Adipocyte (in vitro differentiated cells): ENCODE data around the gene ORMDL3.
A peak's percentile ranks its signal among the peaks of the same experiment; 100 is the strongest.
"Not testable (repeated sequence)": the region's sequence is repeated elsewhere in the genome, so short reads cannot be mapped to it uniquely, and the experiment has no call there.

Experiments used
- DNase-seq: peaks from one replicate; pipeline ENCODE4 v3.0.0-alpha.2; 2015; ENCODE audit warnings: low read depth
- H3K27me3 ChIP-seq: replicated peaks from 2 replicates; pipeline ENCODE4 v1.7.0; 2013; ENCODE audit warnings: mild to moderate bottlenecking, low read length, moderate library complexity; ENCODE audit not compliant: control insufficient read depth, insufficient read depth
- H3K36me3 ChIP-seq: 2 replicates; pipeline ENCODE4 v1.7.0; 2013; ENCODE audit warnings: low read length, mild to moderate bottlenecking, moderate library complexity; ENCODE audit not compliant: control insufficient read depth, insufficient read depth, severe bottlenecking
- H3K4me1 ChIP-seq: 2 replicates; pipeline ENCODE4 v1.7.0; 2013; ENCODE audit warnings: mild to moderate bottlenecking, low read length, moderate library complexity; ENCODE audit not compliant: control insufficient read depth, insufficient read depth
- H3K4me3 ChIP-seq: 2 replicates; pipeline ENCODE4 v1.7.0; 2013; ENCODE audit warnings: mild to moderate bottlenecking, low read length, moderate library complexity
- H3K9ac ChIP-seq: 2 replicates; pipeline ENCODE4 v1.7.0; 2013; ENCODE audit warnings: mild to moderate bottlenecking, low read length, moderate library complexity
- H3K9me3 ChIP-seq: 2 replicates; pipeline ENCODE4 v1.7.0; 2013; ENCODE audit warnings: mild to moderate bottlenecking, low read length, moderate library complexity; ENCODE audit not compliant: control insufficient read depth

Gene ORMDL3

GRCh38 chr17:39922006-39922405 is 5.4 kb downstream of the ORMDL3 start:
- peaks cover 42% of the 10 kb centered on the region for H3K4me1 ChIP-seq
- peaks cover 47% of the 10 kb centered on the region for H3K36me3 ChIP-seq
- no peak overlapping the region for H3K4me3 ChIP-seq
- no peak for DNase-seq
- peak overlapping the region; percentile 3 for H3K9ac ChIP-seq
- H3K9me3 ChIP-seq: no peaks in the 10 kb centered on the region
- H3K27me3 ChIP-seq: no peaks in the 10 kb centered on the region

GRCh38 chr17:39921323-39921722 is 6.1 kb downstream of the ORMDL3 start:
- peaks cover 52% of the 10 kb centered on the region for H3K36me3 ChIP-seq
- H3K27me3 ChIP-seq: no peaks in the 10 kb centered on the region
- H3K9ac ChIP-seq: no peak overlapping the region
- H3K4me1 ChIP-seq: peaks cover 44% of the 10 kb centered on the region
- no peak for DNase-seq
- no peak overlapping the region for H3K4me3 ChIP-seq
- H3K9me3 ChIP-seq: no peaks in the 10 kb centered on the region

- H3K4me1 ChIP-seq: peaks cover 45% of the 10 kb centered on the region
- no peak overlapping the region for H3K4me3 ChIP-seq
- no peaks in the 10 kb centered on the region for H3K9me3 ChIP-seq
- DNase-seq: no peak
- H3K36me3 ChIP-seq: peaks cover 52% of the 10 kb centered on the region
- H3K9ac ChIP-seq: no peak overlapping the region
- H3K27me3 ChIP-seq: no peaks in the 10 kb centered on the region
Observed at GRCh38 chr17:39920218-39921210, 6.9 kb downstream of the ORMDL3 start.

GRCh38 chr17:39919087-39919683 is 8.2 kb downstream of the ORMDL3 start:
- DNase-seq: no peak
- Histone ChIP-seq H3K4me1 (peaks cover 37% of the 10 kb centered on the region), H3K27me3 (no peaks in the 10 kb centered on the region), H3K4me3 (no peak overlapping the region), H3K36me3 (peaks cover 53% of the 10 kb centered on the region), H3K9ac (no peak overlapping the region), H3K9me3 (no peaks in the 10 kb centered on the region)

GRCh38 chr17:39916918-39917317 is 10.5 kb downstream of the ORMDL3 start:
- Histone ChIP-seq H3K4me3 (no peak overlapping the region), H3K9me3 (no peaks in the 10 kb centered on the region), H3K27me3 (no peaks in the 10 kb centered on the region), H3K9ac (no peak overlapping the region), H3K36me3 (peaks cover 37% of the 10 kb centered on the region), H3K4me1 (peaks cover 22% of the 10 kb centered on the region)
- no peak for DNase-seq

GRCh38 chr17:39915559-39915958 is 11.8 kb downstream of the ORMDL3 start:
- peak overlapping the region; percentile 57 for H3K9ac ChIP-seq
- H3K9me3 ChIP-seq: no peaks in the 10 kb centered on the region
- H3K36me3 ChIP-seq: peaks cover 26% of the 10 kb centered on the region

GRCh38 chr17:39913989-39914388 is 13.4 kb downstream of the ORMDL3 start:
- no peak overlapping the region for H3K9ac ChIP-seq
- peaks cover 28% of the 10 kb centered on the region for H3K36me3 ChIP-seq
- no peaks in the 10 kb centered on the region for H3K27me3 ChIP-seq
- no peak overlapping the region for H3K4me3 ChIP-seq
- no peaks in the 10 kb centered on the region for H3K9me3 ChIP-seq
- no peak for DNase-seq
- H3K4me1 ChIP-seq: peaks cover 19% of the 10 kb centered on the region

More at GRCh38 chr17:39915559-39915958, 11.8 kb downstream of the ORMDL3 start:
- DNase-seq: no peak
- Histone ChIP-seq H3K4me3 (peak overlapping the region; percentile 4), H3K27me3 (no peaks in the 10 kb centered on the region), H3K4me1 (peaks cover 19% of the 10 kb centered on the region)

- Histone ChIP-seq H3K36me3 (peaks cover 26% of the 10 kb centered on the region), H3K9ac (no peak overlapping the region), H3K27me3 (no peaks in the 10 kb centered on the region), H3K4me1 (peaks cover under 1% of the 10 kb centered on the region), H3K9me3 (no peaks in the 10 kb centered on the region), H3K4me3 (no peak overlapping the region)
- no peak for DNase-seq
Observed at GRCh38 chr17:39908789-39909352, 18.5 kb downstream of the ORMDL3 start.

- H3K4me3 ChIP-seq: no peak overlapping the region
- H3K9me3 ChIP-seq: no peaks in the 10 kb centered on the region
- peaks cover 9% of the 10 kb centered on the region for H3K4me1 ChIP-seq
- peaks cover 18% of the 10 kb centered on the region for H3K36me3 ChIP-seq
- no peak for DNase-seq
- no peaks in the 10 kb centered on the region for H3K27me3 ChIP-seq
- no peak overlapping the region for H3K9ac ChIP-seq
Observed at GRCh38 chr17:39904990-39905288, 22.5 kb downstream of the ORMDL3 start.

GRCh38 chr17:39903158-39903884 is 24.1 kb downstream of the ORMDL3 start:
- H3K27me3 ChIP-seq: no peaks in the 10 kb centered on the region
- no peaks in the 10 kb centered on the region for H3K9me3 ChIP-seq
- DNase-seq: no peak
- H3K9ac ChIP-seq: no peak overlapping the region
- peaks cover 9% of the 10 kb centered on the region for H3K4me1 ChIP-seq
- H3K4me3 ChIP-seq: no peak overlapping the region
- peaks cover 8% of the 10 kb centered on the region for H3K36me3 ChIP-seq

- not testable (repeated sequence) for H3K4me1 ChIP-seq, DNase-seq, H3K36me3 ChIP-seq, H3K9ac ChIP-seq, H3K27me3 ChIP-seq, H3K4me3 ChIP-seq, H3K9me3 ChIP-seq
Observed at GRCh38 chr17:39902027-39902426, 25.4 kb downstream of the ORMDL3 start.
